ENCODE results near the gene MOXD1. TPM values are rescaled to one million over a fixed set of nuclear protein-coding genes. Genes with fewer than 3 reads are reported as not detected.
"Not testable (repeated sequence)": the region's sequence is repeated elsewhere in the genome, so short reads cannot be mapped to it uniquely, and the experiment has no call there.

MOXD1 gene
- total RNA-seq, 4 donors from 2014 or later: 1.3 to 2.7 (median 2.0) TPM

- no peak for ATAC-seq (ENCODE audit: low FRiP score)
- TF ChIP-seq CTCF (IDR thresholded peaks at IDR 0.05): no peak
- DNase-seq (ENCODE audit: low spot score): no peak
These were observed 126.0 kb downstream of the MOXD1 start for GRCh38 chr6:132275066-132275970.

- ATAC-seq (ENCODE audit: low FRiP score): no peak
- no peak for TF ChIP-seq CTCF (IDR thresholded peaks at IDR 0.05)
- DNase-seq (ENCODE audit: low spot score): no peak
These were observed 128.5 kb downstream of the MOXD1 start for GRCh38 chr6:132272776-132273175.

- DNase-seq (ENCODE audit: low spot score) (no peak), ATAC-seq (ENCODE audit: low FRiP score) (no peak)
- no peak for TF ChIP-seq CTCF (IDR thresholded peaks at IDR 0.05)
These were observed 130.4 kb downstream of the MOXD1 start for GRCh38 chr6:132270726-132271402.

- not testable (repeated sequence) for ATAC-seq (ENCODE audit: low FRiP score); DNase-seq (ENCODE audit: low spot score)
These were observed 132.6 kb downstream of the MOXD1 start for GRCh38 chr6:132268666-132269065.

- ATAC-seq (ENCODE audit: low FRiP score): no peak
- TF ChIP-seq CTCF (IDR thresholded peaks at IDR 0.05): no peak
- DNase-seq (ENCODE audit: low spot score): no peak
These were observed 133.1 kb downstream of the MOXD1 start for GRCh38 chr6:132268209-132268608.

GRCh38 chr6:132265451-132266097 lies 135.7 kb downstream of the MOXD1 start:
- no peak for TF ChIP-seq CTCF (IDR thresholded peaks at IDR 0.05)
- DNase-seq (ENCODE audit: low spot score) (no peak), ATAC-seq (ENCODE audit: low FRiP score) (no peak)

- ATAC-seq (ENCODE audit: low FRiP score) (no peak), DNase-seq (ENCODE audit: low spot score) (no peak)
- no peak for TF ChIP-seq CTCF (IDR thresholded peaks at IDR 0.05)
These were observed 137.2 kb downstream of the MOXD1 start for GRCh38 chr6:132264021-132264500.
